Body of pancreas (tissue), 4 donors: ENCODE results near the gene STK32B. TPM values are rescaled to one million over a fixed set of nuclear protein-coding genes. Genes with fewer than 3 reads are reported as not detected.
"Not testable (repeated sequence)": the region's sequence is repeated elsewhere in the genome, so short reads cannot be mapped to it uniquely, and the experiment has no call there.

Experiments
- ATAC-seq: fragments of 150-250 bp; one replicate; pipeline ENCODE4 v1.9.1; 2016
- DNase-seq, 4 donors: peaks; one replicate each; pipeline ENCODE4 v3.0.0-alpha.2; 2019
- H3K27ac ChIP-seq, 4 donors: fragments of 200-600 bp; sonication (generic); 1 replicate in 3 of 4; 2 replicates in 1 of 4; pipeline versions ENCODE4 v1.5.1 to v1.6.1; 2016 to 2019; ENCODE audit warnings: mild to moderate bottlenecking in 1 of 4, mixed read lengths in 1 of 4, moderate library complexity in 1 of 4
- H3K27me3 ChIP-seq, 2 donors: fragments of 200-600 bp; sonication (generic); one replicate each; pipeline ENCODE4 v1.6.0; 2016; ENCODE audit warnings: mild to moderate bottlenecking in 1 of 2
- H3K36me3 ChIP-seq, 2 donors: fragments of 200-600 bp; sonication (generic); replicated peaks in 1 of 2; 2 replicates each; pipeline ENCODE4 v1.5.1; 2016; ENCODE audit warnings: low read depth in 2 of 2; ENCODE audit not compliant: insufficient read depth in 1 of 2
- H3K4me1 ChIP-seq: fragments of 200-600 bp; sonication (generic); one replicate; pipeline ENCODE4 v1.6.0; 2016
- H3K4me3 ChIP-seq, 2 donors: fragments of 200-600 bp; sonication (generic); 1 replicate in 1 of 2; 2 replicates in 1 of 2; pipeline ENCODE4 v1.5.1; 2016 to 2019
- H3K9me3 ChIP-seq, 3 donors: fragments of 200-600 bp; sonication (generic); 1 replicate in 2 of 3; 2 replicates in 1 of 3; pipeline ENCODE4 v1.5.1; 2016
- CTCF ChIP-seq, 7 experiments: fragments of 450-650 bp in 4 of 7; fragments of 200-600 bp in 3 of 7; sonication (generic) in 3 of 7; IDR thresholded peaks; one replicate each; pipeline ENCODE4 v1.5.1; 2016 to 2019; ENCODE audit warnings: antibody characterized with exemption in 7 of 7
- POLR2A ChIP-seq, 3 donors: fragments of 450-650 bp; IDR thresholded peaks; one replicate each; pipeline ENCODE4 v1.6.1; 2016; ENCODE audit warnings: antibody characterized with exemption in 3 of 3, mild to moderate bottlenecking in 2 of 3
- WGBS, 2 donors: methylation state at CpG; one replicate each; pipeline ENCODE4 v1.1.5; 2017; 5-methylcytosine and 5-hydroxymethylcytosine counted together
- intact Hi-C: fragments of 100-400 bp; cut with DNase I; formaldehyde crosslinking; loops from one replicate; pipeline ENCODE4 v1.15.1; 2023
- total RNA-seq, 2 donors: library from RNA; depleted of rRNA; stranded (reverse); fragments of >200 nt; gene quantifications; one replicate each; pipeline ENCODE4 v1.1.0, GENCODE V29; 2016

Gene STK32B
- total RNA-seq, 2 donors from 2014 or later: 1.3 to 4.9 TPM

DNA sequence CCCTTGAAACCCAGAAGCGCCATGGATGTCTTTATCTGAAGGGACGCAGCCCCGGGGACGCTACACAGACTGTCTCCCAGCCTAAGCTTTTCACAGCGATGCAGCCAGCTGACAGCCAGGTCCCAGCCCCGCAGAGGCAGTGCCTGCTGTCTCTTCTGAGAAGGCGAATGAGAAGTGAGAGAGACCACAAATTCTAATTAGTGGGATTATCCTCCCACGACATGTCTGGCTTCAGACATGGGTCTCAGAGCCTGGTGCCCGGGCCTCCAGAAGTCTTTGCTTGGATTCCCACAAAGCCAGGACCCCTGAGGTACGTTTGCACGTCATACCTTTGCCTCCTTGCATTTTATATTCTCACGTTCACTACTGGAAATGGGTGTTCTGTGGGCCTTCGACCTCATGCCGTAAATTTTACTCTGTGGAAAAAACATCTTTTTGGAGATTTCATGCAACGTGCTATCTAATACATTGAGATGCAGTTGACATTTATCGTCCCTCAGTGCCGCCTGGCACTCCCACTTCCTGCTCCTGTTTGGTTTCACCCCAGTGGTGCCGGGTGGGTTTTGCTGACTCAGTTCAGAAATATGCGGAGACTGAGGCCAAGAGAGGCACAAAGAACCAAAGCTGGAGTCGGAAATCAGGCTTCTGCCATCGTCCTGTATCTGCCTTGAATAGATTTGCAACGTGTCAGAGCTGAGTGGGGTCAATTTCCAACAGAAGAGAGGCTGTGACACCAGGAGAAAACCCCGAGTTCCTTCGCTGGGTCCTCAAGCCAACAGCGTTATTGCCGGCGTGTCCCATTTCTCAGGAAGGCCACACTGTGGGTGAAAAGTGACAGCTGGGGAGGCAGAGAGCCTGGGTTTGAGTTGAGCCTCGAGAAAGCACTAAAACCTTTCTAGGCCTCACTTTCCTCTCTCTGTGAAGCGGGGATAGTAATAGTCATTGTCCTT is 114.4 kb downstream of the STK32B start:
- Histone ChIP-seq H3K27me3 (no peaks in the 10 kb centered on the region), H3K36me3 (no peaks in the 10 kb centered on the region), H3K4me3 (no peak overlapping the region), H3K4me1 (no peaks in the 10 kb centered on the region), H3K9me3 (no peaks in the 10 kb centered on the region), H3K27ac (no peak overlapping the region)
- DNase-seq (no peak), ATAC-seq (no peak)
- TF ChIP-seq CTCF (IDR thresholded peaks at IDR 0.05) (no peak), POLR2A (IDR thresholded peaks at IDR 0.05) (no peak)
- intact Hi-C loops: no loop called here
- WGBS, 2 donors: 61 to 77% methylated on average over 28 to 29 of the region's 29 CpGs

DNA sequence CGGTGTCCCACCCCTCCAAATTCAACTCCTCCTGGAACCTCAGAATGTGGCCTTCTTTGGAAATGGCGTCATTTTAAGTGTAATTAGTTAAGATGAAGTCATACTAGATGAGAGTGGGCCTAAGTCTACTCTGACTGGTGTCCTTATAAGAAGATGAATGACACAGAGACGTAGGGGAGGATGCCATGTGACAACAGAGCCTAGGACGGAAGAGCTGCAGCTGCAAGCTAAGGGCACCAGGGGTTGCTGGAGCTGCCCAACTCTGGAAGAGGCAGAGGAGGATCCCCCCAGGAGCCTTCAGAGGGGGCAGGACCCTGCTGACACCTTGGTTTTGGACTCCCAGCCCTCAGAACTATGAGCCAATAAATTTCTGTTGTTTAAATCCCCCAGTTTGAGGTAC is 115.1 kb downstream of the STK32B start:
- H3K9me3 ChIP-seq: no peaks in the 10 kb centered on the region
- H3K4me3 ChIP-seq: no peak overlapping the region
- no peaks in the 10 kb centered on the region for H3K4me1 ChIP-seq
- ATAC-seq (no peak), DNase-seq (no peak)
- WGBS, 2 donors: 69 to 82% methylated on average over 4 of the region's 4 CpGs
- no peaks in the 10 kb centered on the region for H3K36me3 ChIP-seq
- no peak overlapping the region for H3K27ac ChIP-seq
- TF ChIP-seq CTCF (IDR thresholded peaks at IDR 0.05) (no peak), POLR2A (IDR thresholded peaks at IDR 0.05) (no peak)
- intact Hi-C loops: no loop called here
- no peaks in the 10 kb centered on the region for H3K27me3 ChIP-seq

- H3K36me3 ChIP-seq: no peaks in the 10 kb centered on the region
- H3K4me1 ChIP-seq: no peaks in the 10 kb centered on the region
- no peak overlapping the region for H3K4me3 ChIP-seq
- ATAC-seq (no peak), DNase-seq (no peak)
- H3K27ac ChIP-seq: no peak overlapping the region
- WGBS, 2 donors: 59 to 78% methylated on average over 5 of the region's 5 CpGs
- H3K9me3 ChIP-seq: no peaks in the 10 kb centered on the region
- TF ChIP-seq POLR2A (IDR thresholded peaks at IDR 0.05) (no peak), CTCF (IDR thresholded peaks at IDR 0.05) (no peak)
- no peaks in the 10 kb centered on the region for H3K27me3 ChIP-seq
- intact Hi-C loops: no loop called here
Observed at GRCh38 chr4:5168891-5169290, 117.6 kb downstream of the STK32B start.

DNA sequence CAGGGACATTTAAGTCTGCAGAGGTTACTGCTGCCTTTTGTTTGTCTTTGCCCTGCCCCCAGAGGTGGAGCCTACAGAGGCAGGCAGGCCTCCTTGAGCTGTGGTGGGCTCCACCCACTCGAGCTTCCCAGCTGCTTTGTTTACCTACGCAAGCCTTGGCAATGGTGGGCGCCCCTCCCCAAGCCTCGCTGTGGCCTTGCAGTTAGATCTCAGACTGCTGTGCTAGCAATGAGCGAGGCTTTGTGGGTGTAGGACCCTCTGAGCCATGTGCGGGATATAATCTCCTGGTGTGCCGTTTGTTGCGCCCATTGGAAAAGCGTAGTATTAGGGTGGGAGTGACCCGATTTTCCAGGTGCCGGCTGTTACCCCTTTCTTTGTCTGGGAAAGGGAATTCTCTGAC is 124.6 kb downstream of the STK32B start:
- 85 to 90% methylated on average over 11 of the region's 11 CpGs for WGBS, 2 donors
- H3K36me3 ChIP-seq, DNase-seq, ATAC-seq, H3K27ac ChIP-seq, H3K9me3 ChIP-seq, H3K27me3 ChIP-seq, H3K4me1 ChIP-seq, intact Hi-C loops, H3K4me3 ChIP-seq: not testable (repeated sequence)

DNA sequence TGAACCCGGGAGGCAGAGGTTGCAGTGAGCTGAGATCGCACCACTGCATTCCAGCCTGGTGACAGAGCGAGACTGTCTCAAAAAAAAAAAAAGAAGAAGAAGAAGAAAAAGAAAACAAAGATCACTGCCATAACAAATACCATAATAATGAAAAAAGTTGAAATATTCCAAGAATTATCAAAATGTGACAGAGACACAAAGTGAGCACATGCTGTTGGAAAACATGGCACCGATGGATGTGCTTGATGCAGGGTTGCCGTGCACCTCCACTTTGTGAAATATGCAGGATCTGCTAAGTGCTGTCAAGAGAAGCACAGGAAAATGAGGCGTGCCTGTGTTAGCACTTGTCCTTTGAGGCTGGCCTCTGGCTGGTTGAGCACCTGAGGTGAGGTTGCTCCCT is 133.3 kb downstream of the STK32B start:
- H3K9me3 ChIP-seq: no peaks in the 10 kb centered on the region
- H3K4me3 ChIP-seq: no peak overlapping the region
- TF ChIP-seq POLR2A (IDR thresholded peaks at IDR 0.05) (no peak), CTCF (IDR thresholded peaks at IDR 0.05) (no peak)
- WGBS, 2 donors: 69 to 80% methylated on average over 6 of the region's 6 CpGs
- no peak for ATAC-seq
- DNase-seq: no peak
- intact Hi-C loops: no loop called here
- H3K4me1 ChIP-seq: no peaks in the 10 kb centered on the region
- H3K36me3 ChIP-seq: no peaks in the 10 kb centered on the region
- no peaks in the 10 kb centered on the region for H3K27me3 ChIP-seq
- no peak overlapping the region for H3K27ac ChIP-seq
